ENCODE data around the gene TEX9. TPM values are rescaled to one million over a fixed set of nuclear protein-coding genes. Genes with fewer than 3 reads are reported as not detected.

Gene TEX9
- total RNA-seq, 2 experiments from 2014 or later = 0.79 to 0.85 TPM

GRCh38 chr15:56325186-56325585, 40.0 kb upstream of the TEX9 start:
- intact Hi-C loops (cut with micrococcal nuclease) = no loop called here
- Mint-ChIP-seq H3K27me3 (no peaks in the 10 kb centered on the region), H3K9me3 (peaks cover 8% of the 10 kb centered on the region), H3K4me1 (ENCODE audit: low read depth) (no peaks in the 10 kb centered on the region), H3K4me3 (no peak overlapping the region), H3K27ac (no peak overlapping the region), H3K36me3 (ENCODE audit: low read depth) (no peaks in the 10 kb centered on the region)
- ChIA-PET CTCF (no interaction called here), POLR2A (no interaction called here)
- ATAC-seq (no peak), DNase-seq (no peak)
- TF ChIP-seq CTCF (IDR thresholded peaks at IDR 0.05) = no peak

- ATAC-seq (no peak), DNase-seq (no peak)
- intact Hi-C loops (cut with micrococcal nuclease) = no loop called here
- Mint-ChIP-seq H3K27me3 (no peaks in the 10 kb centered on the region), H3K4me3 (no peak overlapping the region), H3K9me3 (peaks cover 17% of the 10 kb centered on the region), H3K27ac (no peak overlapping the region), H3K36me3 (ENCODE audit: low read depth) (no peaks in the 10 kb centered on the region), H3K4me1 (ENCODE audit: low read depth) (no peaks in the 10 kb centered on the region)
- CTCF ChIA-PET = no interaction called here
- POLR2A ChIA-PET = no interaction called here
- no peak for TF ChIP-seq CTCF (IDR thresholded peaks at IDR 0.05)
Measured at GRCh38 chr15:56327721-56328502, 37.3 kb upstream of the TEX9 start.

- TF ChIP-seq CTCF (IDR thresholded peaks at IDR 0.05) = no peak
- peaks cover 18% of the 10 kb centered on the region for H3K9me3 Mint-ChIP-seq
- intact Hi-C loops (cut with micrococcal nuclease) = no loop called here
- peaks cover 5% of the 10 kb centered on the region for H3K27me3 Mint-ChIP-seq
- no peak overlapping the region for H3K4me3 Mint-ChIP-seq
- H3K36me3 Mint-ChIP-seq (ENCODE audit: low read depth) = no peaks in the 10 kb centered on the region
- H3K27ac Mint-ChIP-seq = no peak overlapping the region
- POLR2A ChIA-PET = no interaction called here
- ATAC-seq (no peak), DNase-seq (no peak)
- H3K4me1 Mint-ChIP-seq (ENCODE audit: low read depth) = no peaks in the 10 kb centered on the region
- CTCF ChIA-PET = no interaction called here
Measured at GRCh38 chr15:56337084-56337725, 28.0 kb upstream of the TEX9 start.

- no peak for ATAC-seq
- ChIA-PET CTCF (interaction anchor here (0.9 kb wide), 1 partner anchor 9 kb away, joined by 3 read pairs; no protein-coding TSS in a partner anchor), POLR2A (no interaction called here)
- no peak for TF ChIP-seq CTCF (IDR thresholded peaks at IDR 0.05)
- intact Hi-C loops (cut with micrococcal nuclease) = no loop called here
- H3K9me3 Mint-ChIP-seq = peaks cover 5% of the 10 kb centered on the region
- no peak for DNase-seq
- H3K27ac Mint-ChIP-seq = no peak overlapping the region
- H3K4me1 Mint-ChIP-seq (ENCODE audit: low read depth) = no peaks in the 10 kb centered on the region
- no peaks in the 10 kb centered on the region for H3K36me3 Mint-ChIP-seq (ENCODE audit: low read depth)
- H3K4me3 Mint-ChIP-seq = no peak overlapping the region
- H3K27me3 Mint-ChIP-seq = peaks cover 5% of the 10 kb centered on the region
Measured at GRCh38 chr15:56339594-56339993, 25.6 kb upstream of the TEX9 start.

- peaks cover 5% of the 10 kb centered on the region for H3K27me3 Mint-ChIP-seq
- TF ChIP-seq CTCF (IDR thresholded peaks at IDR 0.05) = no peak
- H3K27ac Mint-ChIP-seq = no peak overlapping the region
- H3K36me3 Mint-ChIP-seq (ENCODE audit: low read depth) = no peaks in the 10 kb centered on the region
- DNase-seq (no peak), ATAC-seq (no peak)
- intact Hi-C loops (cut with micrococcal nuclease) = no loop called here
- H3K4me3 Mint-ChIP-seq = no peak overlapping the region
- no peaks in the 10 kb centered on the region for H3K4me1 Mint-ChIP-seq (ENCODE audit: low read depth)
- H3K9me3 Mint-ChIP-seq = no peaks in the 10 kb centered on the region
- POLR2A ChIA-PET = no interaction called here
- CTCF ChIA-PET = no interaction called here
Measured at GRCh38 chr15:56341201-56341600, 24.0 kb upstream of the TEX9 start.
